ENCODE data around the gene MUC20.
"Not testable (repeated sequence)": the region's sequence is repeated elsewhere in the genome, so short reads cannot be mapped to it uniquely, and the experiment has no call there.

Gene MUC20

DNA sequence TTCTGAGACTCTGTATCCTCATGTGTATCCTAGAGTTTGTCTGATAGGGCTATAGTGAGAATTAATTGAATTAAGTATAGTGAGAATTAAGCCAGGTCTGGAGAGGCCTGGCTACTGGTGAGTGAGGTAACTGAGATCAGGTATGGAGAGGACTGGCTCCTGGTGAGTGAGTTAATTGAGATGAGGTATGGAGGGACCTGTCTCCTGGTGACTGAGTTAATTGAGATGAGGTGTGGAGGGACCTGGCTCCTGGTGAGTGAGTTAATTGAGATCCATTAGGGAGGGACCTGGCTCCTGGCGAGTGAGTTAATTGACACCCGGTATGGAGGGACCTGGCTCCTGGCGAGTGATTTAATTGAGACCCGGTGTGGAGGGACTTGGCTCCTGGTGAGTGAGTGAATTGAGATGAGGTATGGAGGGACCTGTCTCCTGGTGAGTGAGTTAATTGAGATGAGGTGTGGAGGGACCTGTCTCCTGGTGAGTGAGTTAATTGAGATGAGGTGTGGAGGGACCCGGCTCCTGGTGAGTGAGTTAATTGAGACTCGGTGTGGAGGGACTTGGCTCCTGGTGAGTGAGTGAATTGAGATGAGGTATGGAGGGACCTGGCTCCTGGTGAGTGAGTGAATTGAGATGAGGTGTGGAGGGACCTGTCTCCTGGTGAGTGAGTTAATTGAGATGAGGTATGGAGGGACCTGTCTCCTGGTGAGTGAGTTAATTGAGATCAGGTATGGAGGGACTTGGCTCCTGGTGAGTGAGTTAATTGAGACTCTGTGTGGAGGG is 10.5 kb upstream of the MUC20 start:
- not testable (repeated sequence) for H3K4me1 ChIP-seq; H3K9me3 ChIP-seq; H3K36me3 ChIP-seq (replicated peaks); H3K27me3 ChIP-seq (ENCODE audit: low read depth); DNase-seq (ENCODE audit: low spot score in 2 of 2); H3K4me3 ChIP-seq
- in situ Hi-C loops (cut with MboI; ENCODE audit: low sequenced_read_pairs) = loop anchor here (25.0 kb wide), 1 partner anchor 802 kb away; the partner anchor contains the start of genes RNF168 and SMCO1

DNA sequence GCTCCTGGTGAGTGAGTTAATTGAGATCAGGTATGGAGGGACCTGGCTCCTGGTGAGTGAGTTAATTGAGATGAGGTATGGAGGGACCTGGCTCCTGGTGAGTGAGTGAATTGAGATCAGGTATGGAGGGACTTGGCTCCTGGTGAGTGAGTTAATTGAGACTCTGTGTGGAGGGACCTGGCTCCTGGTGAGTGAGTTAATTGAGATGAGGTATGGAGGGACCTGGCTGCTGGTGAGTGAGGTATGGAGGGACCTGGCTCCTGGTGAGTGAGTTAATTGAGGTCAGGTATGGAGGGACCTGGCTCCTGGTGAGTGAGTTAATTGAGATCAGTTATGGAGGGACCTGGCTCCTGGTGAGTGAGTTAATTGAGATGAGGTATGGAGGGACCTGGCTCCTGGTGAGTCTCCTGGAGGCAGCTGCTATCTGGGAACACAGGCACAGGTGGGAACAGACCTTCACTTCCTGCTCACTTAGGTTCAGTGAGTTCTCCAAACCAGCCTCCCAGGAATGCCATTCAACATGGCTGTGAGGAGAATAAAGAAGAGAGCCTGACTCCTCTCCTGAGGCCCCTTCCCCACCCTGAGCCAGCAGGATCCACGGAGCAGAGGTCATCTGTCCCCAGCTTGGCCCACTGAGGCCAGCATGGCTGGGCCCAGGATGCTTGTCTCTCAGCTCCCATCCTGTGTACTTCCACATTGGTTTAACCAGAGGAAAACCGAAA is 9.5 kb upstream of the MUC20 start:
- H3K36me3 ChIP-seq (replicated peaks); H3K27me3 ChIP-seq (ENCODE audit: low read depth); DNase-seq (ENCODE audit: low spot score in 2 of 2); H3K9me3 ChIP-seq; H3K4me3 ChIP-seq; H3K4me1 ChIP-seq: not testable (repeated sequence)
- in situ Hi-C loops (cut with MboI; ENCODE audit: low sequenced_read_pairs) = loop anchor here (25.0 kb wide), 1 partner anchor 801 kb away; the partner anchor contains the start of genes RNF168 and SMCO1

DNA sequence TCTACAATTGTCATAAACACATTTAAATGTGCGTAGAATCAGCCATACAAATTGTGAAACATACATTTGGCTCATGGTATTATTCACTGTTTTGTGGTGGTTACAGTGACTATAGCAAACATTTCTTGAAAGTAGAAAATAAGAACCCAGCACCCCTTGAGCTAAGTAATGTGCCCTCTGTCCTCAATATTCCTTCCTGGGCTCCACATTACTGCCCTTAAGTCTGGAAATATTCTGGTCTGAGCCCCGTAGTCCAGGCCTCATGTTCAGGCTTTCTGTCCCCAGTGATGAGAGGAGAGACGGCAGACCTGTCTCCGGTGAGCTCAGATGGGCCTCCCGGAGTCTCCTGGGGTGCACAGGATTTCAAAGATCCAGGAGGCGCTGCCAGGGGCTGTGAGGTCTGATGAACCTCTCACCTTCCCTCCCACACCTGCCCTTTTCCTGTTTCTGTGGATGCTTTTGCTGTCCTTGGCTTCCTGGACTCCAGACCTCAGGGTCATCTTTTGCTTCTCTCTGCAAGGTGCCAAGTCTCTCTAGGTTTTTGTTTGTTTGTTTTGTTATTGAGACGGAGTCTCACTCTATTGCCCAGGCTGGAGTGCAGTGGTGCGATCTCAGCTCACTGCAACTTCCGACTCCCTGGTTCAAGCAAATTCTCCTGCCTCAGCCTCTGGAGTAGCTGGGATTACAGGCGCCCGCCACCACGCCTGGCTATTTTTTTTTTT is 8.8 kb upstream of the MUC20 start:
- no peaks in the 10 kb centered on the region for H3K4me1 ChIP-seq
- H3K27me3 ChIP-seq (ENCODE audit: low read depth) = no peaks in the 10 kb centered on the region
- peaks cover 5% of the 10 kb centered on the region; the same call in 1 of the 2 replicates for H3K36me3 ChIP-seq (replicated peaks)
- no peak overlapping the region for H3K4me3 ChIP-seq
- in situ Hi-C loops (cut with MboI; ENCODE audit: low sequenced_read_pairs) = loop anchor here (25.0 kb wide), 1 partner anchor 800 kb away; the partner anchor contains the start of genes RNF168 and SMCO1
- H3K9me3 ChIP-seq = 0 out of 2 replicates have a peak, but pooled peaks cover 2% of the 10 kb centered on the region
- no peak for DNase-seq (ENCODE audit: low spot score in 2 of 2)

DNA sequence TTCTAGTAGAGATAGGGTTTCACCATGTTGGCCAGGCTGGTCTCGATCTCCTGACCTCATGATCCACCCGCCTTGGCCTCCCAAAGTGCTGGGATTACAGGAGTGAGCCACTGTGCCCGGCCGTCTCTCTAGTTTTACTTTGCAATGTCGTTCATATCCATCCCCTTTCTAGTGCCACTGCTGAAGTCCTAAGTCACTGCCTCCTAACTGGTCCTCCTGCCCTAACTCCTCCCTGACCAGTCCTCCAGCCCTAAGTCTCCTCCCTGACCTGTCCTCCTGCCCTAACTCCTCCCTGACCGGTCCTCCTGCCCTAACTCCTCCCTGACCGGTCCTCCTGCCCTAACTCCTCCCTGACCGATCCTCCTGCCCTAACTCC is 8.3 kb upstream of the MUC20 start:
- not testable (repeated sequence) for H3K27me3 ChIP-seq (ENCODE audit: low read depth); H3K36me3 ChIP-seq (replicated peaks); H3K4me3 ChIP-seq; DNase-seq (ENCODE audit: low spot score in 2 of 2); H3K4me1 ChIP-seq; H3K9me3 ChIP-seq
- in situ Hi-C loops (cut with MboI; ENCODE audit: low sequenced_read_pairs) = loop anchor here (25.0 kb wide), 1 partner anchor 800 kb away; the partner anchor contains the start of genes RNF168 and SMCO1

DNA sequence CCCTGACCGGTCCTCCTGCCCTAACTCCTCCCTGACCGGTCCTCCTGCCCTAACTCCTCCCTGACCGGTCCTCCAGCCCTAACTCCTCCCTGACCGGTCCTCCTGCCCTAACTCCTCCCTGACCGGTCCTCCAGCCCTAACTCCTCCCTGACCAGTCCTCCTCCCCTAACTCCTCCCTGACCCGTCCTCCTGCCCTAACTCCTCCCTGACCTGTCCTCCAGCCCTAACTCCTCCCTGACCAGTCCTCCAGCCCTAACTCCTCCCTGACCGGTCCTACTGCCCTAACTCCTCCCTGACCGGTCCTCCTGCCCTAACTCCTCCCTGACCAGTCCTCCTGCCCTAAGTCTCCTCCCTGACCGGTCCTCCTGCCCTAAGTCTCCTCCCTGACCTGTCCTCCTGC is 7.6 kb upstream of the MUC20 start:
- not testable (repeated sequence) for H3K4me3 ChIP-seq; H3K9me3 ChIP-seq; DNase-seq (ENCODE audit: low spot score in 2 of 2); H3K4me1 ChIP-seq; H3K36me3 ChIP-seq (replicated peaks); H3K27me3 ChIP-seq (ENCODE audit: low read depth)
- in situ Hi-C loops (cut with MboI; ENCODE audit: low sequenced_read_pairs) = loop anchor here (25.0 kb wide), 1 partner anchor 799 kb away; the partner anchor contains the start of genes RNF168 and SMCO1

DNA sequence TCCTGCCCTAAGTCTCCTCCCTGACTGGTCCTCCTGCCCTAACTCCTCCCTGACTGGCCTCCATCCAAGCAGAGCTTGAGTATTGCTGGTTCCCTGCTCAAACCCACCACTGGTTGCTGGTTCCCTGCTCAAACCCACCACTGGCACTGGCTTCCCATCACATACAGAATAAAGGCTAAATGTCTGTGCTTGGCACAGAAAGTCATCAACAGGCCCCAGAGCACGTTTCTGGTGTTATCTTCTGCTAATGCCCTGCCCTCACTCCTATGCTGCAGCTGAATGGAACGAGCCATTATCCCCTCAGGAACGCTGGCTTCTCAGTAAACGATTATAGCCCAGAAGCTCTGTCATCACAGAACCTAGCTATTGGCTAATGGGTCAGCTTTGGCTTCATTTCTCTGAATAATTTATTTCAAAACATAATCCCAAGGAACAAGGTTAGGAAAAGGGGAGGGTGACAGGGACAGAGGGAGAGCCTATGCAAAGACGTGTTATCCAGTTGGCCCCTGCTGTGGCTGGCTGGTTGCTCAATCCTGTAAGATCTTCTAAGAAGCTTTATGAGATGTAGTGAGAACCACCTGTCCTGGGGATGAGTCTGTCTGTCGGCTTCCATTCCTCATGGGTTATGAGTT is 6.3 kb upstream of the MUC20 start:
- no peaks in the 10 kb centered on the region for H3K27me3 ChIP-seq (ENCODE audit: low read depth)
- no peaks in the 10 kb centered on the region for H3K4me1 ChIP-seq
- H3K4me3 ChIP-seq = no peak overlapping the region
- peaks cover 4% of the 10 kb centered on the region; the same call in 1 of the 2 replicates for H3K36me3 ChIP-seq (replicated peaks)
- H3K9me3 ChIP-seq = peaks cover 2% of the 10 kb centered on the region; the same call in 1 of the 2 replicates
- in situ Hi-C loops (cut with MboI; ENCODE audit: low sequenced_read_pairs) = loop anchor here (25.0 kb wide), 1 partner anchor 798 kb away; the partner anchor contains the start of genes RNF168 and SMCO1
- DNase-seq (ENCODE audit: low spot score in 2 of 2) = no peak

DNA sequence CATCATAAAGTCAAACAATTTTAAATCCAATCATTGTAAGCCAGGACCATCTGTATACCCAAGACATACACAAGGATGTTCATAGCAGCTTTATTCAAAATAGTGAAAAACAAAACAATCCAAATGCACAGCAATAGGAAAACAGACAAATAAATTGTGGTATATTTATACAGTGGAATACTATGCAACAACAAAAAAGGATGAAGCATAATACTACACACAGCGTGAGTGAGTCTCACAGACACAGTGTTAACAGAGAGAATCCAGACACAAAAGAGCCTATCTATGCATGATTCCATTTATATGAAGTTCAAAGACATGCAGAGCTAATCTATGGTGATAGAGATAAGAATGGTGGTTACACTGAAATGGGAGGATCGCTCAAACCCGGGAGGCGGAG is 5.6 kb upstream of the MUC20 start:
- no peaks in the 10 kb centered on the region for H3K4me1 ChIP-seq
- H3K4me3 ChIP-seq = no peak overlapping the region
- H3K27me3 ChIP-seq (ENCODE audit: low read depth) = no peaks in the 10 kb centered on the region
- in situ Hi-C loops (cut with MboI; ENCODE audit: low sequenced_read_pairs) = loop anchor here (25.0 kb wide), 1 partner anchor 797 kb away; the partner anchor contains the start of genes RNF168 and SMCO1
- H3K9me3 ChIP-seq = peaks cover 2% of the 10 kb centered on the region; the same call in 1 of the 2 replicates
- DNase-seq (ENCODE audit: low spot score in 2 of 2) = no peak
- no peaks in the 10 kb centered on the region for H3K36me3 ChIP-seq (replicated peaks)

DNA sequence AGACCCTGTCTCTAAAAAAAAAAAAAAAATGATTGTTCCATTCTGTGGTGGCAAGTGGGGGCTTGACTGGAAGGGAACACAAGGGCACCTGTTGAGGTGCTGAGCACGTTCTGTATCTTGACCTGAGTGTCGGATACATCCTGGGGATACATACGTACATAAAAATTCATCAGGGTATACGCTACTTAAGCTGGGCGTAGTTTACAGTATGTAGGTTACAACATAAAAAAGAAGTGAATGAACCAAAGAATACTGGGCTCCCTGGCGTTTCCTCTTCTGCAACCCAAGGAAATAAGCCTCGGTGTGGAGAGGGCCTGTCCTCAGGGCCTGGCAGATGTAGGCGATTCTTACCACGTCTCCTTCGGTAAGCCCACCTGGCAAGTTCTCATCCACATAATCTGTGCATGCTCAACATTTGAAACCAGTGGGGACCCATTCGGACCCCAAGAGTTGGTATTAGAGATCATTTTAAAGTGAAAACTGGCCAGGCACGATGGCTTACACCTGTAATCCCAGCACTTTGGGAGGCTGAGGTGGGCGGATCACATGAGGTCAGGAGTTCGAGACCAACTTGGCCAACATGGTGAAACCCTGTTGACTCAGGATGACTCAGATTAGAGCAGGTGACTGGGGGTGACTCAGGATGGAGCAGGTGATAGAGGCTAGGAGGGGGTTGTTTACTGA is 5.1 kb upstream of the MUC20 start:
- no peak for DNase-seq (ENCODE audit: low spot score in 2 of 2)
- Histone ChIP-seq H3K36me3 (replicated peaks) (no peaks in the 10 kb centered on the region), H3K4me1 (no peaks in the 10 kb centered on the region), H3K9me3 (peaks cover 2% of the 10 kb centered on the region; the same call in 1 of the 2 replicates), H3K27me3 (ENCODE audit: low read depth) (no peaks in the 10 kb centered on the region), H3K4me3 (no peak overlapping the region)
- in situ Hi-C loops (cut with MboI; ENCODE audit: low sequenced_read_pairs) = loop anchor here (25.0 kb wide), 1 partner anchor 797 kb away; the partner anchor contains the start of genes RNF168 and SMCO1

DNA sequence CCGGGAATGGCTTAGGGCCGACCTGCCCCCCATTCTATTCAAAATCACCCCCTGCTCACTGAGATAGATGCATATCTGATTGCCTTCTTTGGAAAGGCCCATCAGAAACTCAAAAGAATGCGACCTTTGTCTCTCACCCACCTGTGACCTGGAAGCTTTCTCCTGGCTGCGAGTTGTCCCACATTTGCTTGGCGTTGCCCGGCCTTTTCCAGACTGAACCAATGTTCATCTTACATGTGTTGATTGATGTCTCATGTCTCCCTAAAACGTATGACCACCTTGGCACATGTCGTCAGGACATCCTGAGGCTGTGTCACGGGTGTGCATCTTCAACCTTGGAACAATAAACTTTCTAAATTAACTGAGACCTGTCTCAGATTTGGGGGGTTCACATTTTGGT is 3.4 kb upstream of the MUC20 start:
- no peaks in the 10 kb centered on the region for H3K36me3 ChIP-seq (replicated peaks)
- H3K4me3 ChIP-seq = no peak overlapping the region
- in situ Hi-C loops (cut with MboI; ENCODE audit: low sequenced_read_pairs) = loop anchor here (25.0 kb wide), 1 partner anchor 795 kb away; the partner anchor contains the start of genes RNF168 and SMCO1
- H3K27me3 ChIP-seq (ENCODE audit: low read depth) = no peaks in the 10 kb centered on the region
- DNase-seq (ENCODE audit: low spot score in 2 of 2) = no peak
- H3K4me1 ChIP-seq = no peaks in the 10 kb centered on the region
- peaks cover 2% of the 10 kb centered on the region; the same call in 1 of the 2 replicates for H3K9me3 ChIP-seq

DNA sequence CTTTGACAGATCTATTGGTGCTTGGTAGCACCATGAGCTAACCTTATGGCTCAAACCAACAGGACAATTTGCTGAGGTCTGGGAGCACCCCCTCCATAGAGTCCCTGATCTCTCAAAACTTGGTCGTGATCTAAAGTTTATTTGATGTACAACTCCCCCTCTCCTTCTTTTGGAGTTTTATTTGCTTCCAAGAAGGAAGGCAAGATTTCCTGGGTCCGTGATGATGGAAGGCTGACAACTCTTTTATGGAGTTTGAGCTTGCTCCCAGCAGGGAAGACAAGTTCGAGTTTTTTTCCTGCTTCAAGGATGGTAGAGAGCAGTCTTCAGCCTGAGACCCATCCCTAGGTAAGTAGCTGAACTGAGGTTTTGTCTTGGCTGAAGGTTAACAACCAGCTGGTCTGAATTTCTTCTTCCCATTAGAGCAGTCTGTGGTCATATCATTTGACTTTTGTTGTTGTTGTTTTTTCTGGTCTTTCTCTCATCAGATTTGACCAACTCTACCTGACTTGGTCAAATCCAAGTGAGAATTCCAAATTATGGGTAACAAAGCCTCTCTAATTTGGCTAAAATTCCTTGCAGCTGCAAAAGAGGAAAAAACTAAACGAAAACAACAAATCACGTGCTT is 2.8 kb upstream of the MUC20 start:
- H3K4me1 ChIP-seq = no peaks in the 10 kb centered on the region
- in situ Hi-C loops (cut with MboI; ENCODE audit: low sequenced_read_pairs) = loop anchor here (25.0 kb wide), 1 partner anchor 794 kb away; the partner anchor contains the start of genes RNF168 and SMCO1

DNA sequence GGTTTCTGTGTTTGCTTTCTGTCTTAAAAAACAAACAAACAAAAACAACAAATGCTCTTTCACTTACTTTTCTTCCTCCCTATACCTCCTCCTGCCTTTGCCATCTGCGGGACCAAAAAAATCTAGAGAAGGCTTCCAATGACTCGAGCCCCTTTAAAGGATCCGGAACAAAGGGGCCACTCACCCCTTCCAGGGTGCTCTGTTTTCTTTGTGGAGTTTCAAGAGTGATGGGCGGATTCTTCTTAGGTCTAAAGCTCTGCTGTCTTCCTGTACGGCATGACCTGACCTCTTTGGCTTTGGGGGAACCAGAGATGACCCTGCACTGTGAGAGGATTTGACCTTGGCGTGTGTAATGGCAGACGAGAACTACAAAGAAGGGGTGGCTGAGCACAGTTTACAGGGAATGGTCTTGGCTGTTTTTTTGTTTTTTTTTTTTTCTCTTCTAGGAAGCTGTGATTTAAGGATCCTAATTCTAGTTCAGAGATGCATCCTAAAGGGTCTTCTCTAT is 2.2 kb upstream of the MUC20 start:
- H3K4me3 ChIP-seq = no peak overlapping the region
- H3K36me3 ChIP-seq (replicated peaks) = no peaks in the 10 kb centered on the region
- H3K27me3 ChIP-seq (ENCODE audit: low read depth) = no peaks in the 10 kb centered on the region
- peaks cover 2% of the 10 kb centered on the region; the same call in 1 of the 2 replicates for H3K9me3 ChIP-seq
- in situ Hi-C loops (cut with MboI; ENCODE audit: low sequenced_read_pairs) = loop anchor here (25.0 kb wide), 1 partner anchor 794 kb away; the partner anchor contains the start of genes RNF168 and SMCO1
- no peak for DNase-seq (ENCODE audit: low spot score in 2 of 2)
- H3K4me1 ChIP-seq = no peaks in the 10 kb centered on the region

More for the DNA sequence above, 2.8 kb upstream of the MUC20 start:
- Histone ChIP-seq H3K4me3 (no peak overlapping the region), H3K9me3 (peaks cover 2% of the 10 kb centered on the region; the same call in 1 of the 2 replicates), H3K36me3 (replicated peaks) (no peaks in the 10 kb centered on the region), H3K27me3 (ENCODE audit: low read depth) (no peaks in the 10 kb centered on the region)
- no peak for DNase-seq (ENCODE audit: low spot score in 2 of 2)
